Uterus (tissue), 2 donors: ENCODE data around the gene PREX1.

Source experiments
- CTCF ChIP-seq, 4 experiments: fragments of 200-600 bp in 2 of 4; fragments of 450-650 bp in 2 of 4; sonication (generic) in 2 of 4; IDR thresholded peaks; one replicate each; pipeline ENCODE4 v1.5.1; 2016 to 2019; ENCODE audit warnings: antibody characterized with exemption in 4 of 4, mild to moderate bottlenecking in 2 of 4, moderate library complexity in 1 of 4
- POLR2A ChIP-seq, 2 donors: fragments of 450-650 bp; IDR thresholded peaks; one replicate each; pipeline ENCODE4 v1.6.1; 2016; ENCODE audit warnings: antibody characterized with exemption in 2 of 2, mild to moderate bottlenecking in 1 of 2, moderate library complexity in 1 of 2

GRCh38 chr20:48818031-48818370, 9.8 kb downstream of the PREX1 start:
- no peak for TF ChIP-seq CTCF (IDR thresholded peaks at IDR 0.05)
- no peak for TF ChIP-seq POLR2A (IDR thresholded peaks at IDR 0.05)
